Measurements from ENCODE around the gene GNG12. TPM values are rescaled to one million over a fixed set of nuclear protein-coding genes. Genes with fewer than 3 reads are reported as not detected.

Gene GNG12
- total and polyA plus RNA-seq, 9 of the 15 experiments (the other 6 are each of a cell fraction or from before 2014, with no cell fraction given) = 2.6 to 6.0 (median 4.1) TPM

DNA sequence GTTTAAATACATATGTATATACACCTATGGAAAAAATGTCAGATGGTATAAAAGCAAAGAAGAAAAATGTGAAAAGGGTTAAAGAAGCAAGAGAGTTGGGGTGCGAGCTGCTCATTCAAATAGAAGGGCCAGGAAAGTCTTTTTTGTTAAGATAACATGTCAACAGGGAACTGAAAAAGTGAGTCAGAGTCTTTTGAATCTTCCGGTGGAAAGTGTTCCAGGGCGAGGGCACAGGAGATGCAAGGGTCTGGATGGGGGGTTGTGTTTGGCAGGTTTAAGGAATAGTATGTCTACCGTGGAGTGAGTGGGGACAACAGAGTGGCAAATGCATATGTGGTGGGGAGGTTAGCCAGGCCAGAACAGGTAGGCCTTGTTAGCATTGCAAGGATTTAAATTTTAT lies 22.2 kb upstream of the GNG12 start:
- no peak overlapping the region for H3K27ac ChIP-seq (ENCODE audit: extremely low read depth, low read depth, low read length)
- 10% methylated on average over 4 of the region's 4 CpGs for WGBS (ENCODE audit: insufficient coverage, low coverage, missing lambda C conversion rate)
- H2AFZ ChIP-seq (ENCODE audit: low read depth, low read length) = no peak overlapping the region
- ATAC-seq (no peak), FAIRE-seq (no peak), DNase-seq (ENCODE audit: extremely low read depth in 1 of 4, low spot score in 3 of 4) (no peak)
- no peaks in the 10 kb centered on the region for H3K36me3 ChIP-seq (ENCODE audit: control insufficient read depth, insufficient read depth, low read length)
- POLR2A ChIA-PET = no interaction called here
- in situ Hi-C loops (cut with MboI) = loop anchor here (10.0 kb wide), 2 partner anchors 159 to 489 kb away; no protein-coding TSS in a partner anchor
- H3K9ac ChIP-seq (ENCODE audit: insufficient read depth in 1 of 2, low read depth in 2 of 2, low read length in 2 of 2) = no peak overlapping the region
- intact Hi-C loops (cut with micrococcal nuclease) = no loop called here
- TF ChIP-seq ZNF175 (CRISPR knock-in tag; IDR thresholded peaks at IDR 0.05; ENCODE audit: low read depth) (peak; percentile 28; the same call in 1 of the 2 replicates), ILF3 (IDR thresholded peaks at IDR 0.05; ENCODE audit: borderline replicate concordance) (no peak), HCFC1 (IDR thresholded peaks at IDR 0.05; ENCODE audit: low read depth, low read length) (no peak), FOSL1 (tag; conservative IDR thresholded peaks at IDR 0.05) (peak; percentile 50; the same call in 1 of the 2 replicates), SMAD4 (CRISPR knock-in tag; conservative IDR thresholded peaks at IDR 0.05) (0 out of 2 replicates have a peak, but pooled peaks have one; percentile 18), JUND (IDR thresholded peaks at IDR 0.05; ENCODE audit: borderline replicate concordance, low read depth, low read length) (peak; percentile 15; the same call in 1 of the 2 replicates), JUND (tag; IDR thresholded peaks at IDR 0.05; ENCODE audit: borderline replicate concordance, low read depth, low read length) (no peak)
- no peaks in the 10 kb centered on the region for H3K9me3 ChIP-seq (replicated peaks; ENCODE audit: control insufficient read depth, insufficient read depth, low read depth, low read length)
- H4K20me1 ChIP-seq (replicated peaks; ENCODE audit: control insufficient read depth, insufficient read depth, low read length) = no peaks in the 10 kb centered on the region
- H3K4me3 ChIP-seq = no peak overlapping the region
- no TSS peak for BruUV-seq (replicated peaks)
- CTCF ChIA-PET (ENCODE audit: low intra/inter-chr PET ratio) = interaction anchor here (3.0 to 6.7 kb wide), 2 partner anchors 154 to 256 kb away, joined by 19 to 37 read pairs; no protein-coding TSS in a partner anchor
- no peaks in the 10 kb centered on the region for H3K79me2 ChIP-seq (ENCODE audit: control insufficient read depth, insufficient read depth, low read length)
- H3K4me1 ChIP-seq (replicated peaks in 1 of 2; ENCODE audit: control insufficient read depth in 2 of 2, insufficient read depth in 2 of 2, low read length in 2 of 2) = no peaks in the 10 kb centered on the region; a peak in 2 of 5 replicates
- no peak overlapping the region for H3K4me2 ChIP-seq (ENCODE audit: insufficient read depth, low read length)
- no peaks in the 10 kb centered on the region; a peak in 1 of 5 replicates for H3K27me3 ChIP-seq (ENCODE audit: control insufficient read depth in 2 of 2, insufficient read depth in 2 of 2, low read length in 2 of 2)
- H3K9me1 ChIP-seq (ENCODE audit: control insufficient read depth, insufficient read depth, low read length) = no peaks in the 10 kb centered on the region

Measured in K562 (cell line).